WTC11 (cell line): ENCODE results near the gene UBC. TPM values are rescaled to one million over a fixed set of nuclear protein-coding genes. Genes with fewer than 3 reads are reported as not detected.

ENCODE experiments used
- ATAC-seq: fragments of 200-7000 bp; cut with Tn5 transposase; 2 replicates; pipeline ENCODE4 v1.10.0; 2021; ENCODE audit warnings: mild to moderate bottlenecking, moderate library complexity
- CTCF ChIA-PET: fragments of 300-600 bp; sonication (Branson Sonifier 250); formaldehyde crosslinking; loops from one replicate; lab custom pipeline; 2021; ENCODE audit warnings: antibody characterized with exemption; lab: Charles Lee
- POLR2A ChIA-PET: fragments of 350-600 bp; sonication (Branson Sonifier 250); formaldehyde crosslinking; loops from one replicate; lab custom pipeline; 2021; ENCODE audit warnings: antibody characterized with exemption; lab: Charles Lee
- DNase-seq: peaks from one replicate; pipeline ENCODE4 v3.0.0; 2021; ENCODE audit warnings: low spot score
- H3K27ac Mint-ChIP-seq: 2 replicates; pipeline ENCODE4 v1.8.0; 2021; ENCODE audit warnings: mixed read lengths
- H3K27me3 Mint-ChIP-seq: 2 replicates; pipeline ENCODE4 v1.8.0; 2021; ENCODE audit warnings: low read depth, mild to moderate bottlenecking, moderate library complexity, mixed read lengths
- H3K36me3 Mint-ChIP-seq: 2 replicates; pipeline ENCODE4 v1.8.0; 2021; ENCODE audit warnings: mixed read lengths
- H3K4me1 Mint-ChIP-seq: 2 replicates; pipeline ENCODE4 v1.8.0; 2022; ENCODE audit warnings: mixed read lengths
- H3K4me3 Mint-ChIP-seq: 2 replicates; pipeline ENCODE4 v1.8.0; 2021; ENCODE audit warnings: mild to moderate bottlenecking, moderate library complexity, mixed read lengths
- H3K9me3 Mint-ChIP-seq: 2 replicates; pipeline ENCODE4 v1.8.0; 2021; ENCODE audit warnings: mixed read lengths
- CREB1 ChIP-seq: sonication (generic); formaldehyde crosslinking; IDR thresholded peaks from 2 replicates; pipeline ENCODE4 v1.8.0; 2023; ENCODE audit warnings: mild to moderate bottlenecking, missing genetic modification reagents
- CREM ChIP-seq: sonication (generic); formaldehyde crosslinking; IDR thresholded peaks from 2 replicates; pipeline ENCODE4 v1.8.1; 2022; ENCODE audit warnings: mild to moderate bottlenecking, missing genetic modification reagents, moderate library complexity
- ELF4 ChIP-seq: sonication (generic); formaldehyde crosslinking; IDR thresholded peaks from 2 replicates; pipeline ENCODE4 v1.8.1; 2022; ENCODE audit warnings: low read depth, mild to moderate bottlenecking, moderate library complexity, missing genetic modification reagents
- ETV6 ChIP-seq: sonication (generic); formaldehyde crosslinking; IDR thresholded peaks from 2 replicates; pipeline ENCODE4 v1.8.1; 2022; ENCODE audit warnings: mild to moderate bottlenecking, missing genetic modification reagents
- FOXP1 ChIP-seq: sonication (generic); formaldehyde crosslinking; IDR thresholded peaks from 2 replicates; pipeline ENCODE4 v1.8.0; 2022; ENCODE audit warnings: missing genetic modification reagents, mild to moderate bottlenecking, moderate library complexity, borderline replicate concordance
- GABPB1 ChIP-seq: sonication (generic); formaldehyde crosslinking; IDR thresholded peaks from 2 replicates; pipeline ENCODE4 v1.8.1; 2023; ENCODE audit warnings: mild to moderate bottlenecking, missing genetic modification reagents
- GRHL2 ChIP-seq: fragments of 250-450 bp; sonication (Bioruptor Pico); IDR thresholded peaks from 2 replicates; pipeline ENCODE4 v1.8.0; 2022; ENCODE audit warnings: mild to moderate bottlenecking, moderate library complexity; ENCODE audit not compliant: insufficient replicate concordance, severe bottlenecking
- IRF2 ChIP-seq: sonication (generic); formaldehyde crosslinking; IDR thresholded peaks from 2 replicates; pipeline ENCODE4 v1.8.0; 2022; ENCODE audit warnings: low read depth, missing genetic modification reagents, borderline replicate concordance
- NFATC4 ChIP-seq: fragments of 250-450 bp; sonication (Bioruptor Pico); IDR thresholded peaks from 2 replicates; pipeline ENCODE4 v1.9.0; 2021; ENCODE audit warnings: mild to moderate bottlenecking
- NFE2L1 ChIP-seq: sonication (generic); formaldehyde crosslinking; IDR thresholded peaks from 2 replicates; pipeline ENCODE4 v1.8.1; 2023; ENCODE audit warnings: missing genetic modification reagents
- NR1H2 ChIP-seq: sonication (generic); formaldehyde crosslinking; IDR thresholded peaks from 2 replicates; pipeline ENCODE4 v1.9.0; 2021; ENCODE audit warnings: mild to moderate bottlenecking, moderate library complexity, missing genetic modification reagents
- TEAD4 ChIP-seq: sonication (generic); formaldehyde crosslinking; IDR thresholded peaks from 2 replicates; pipeline ENCODE4 v1.8.0; 2022; ENCODE audit warnings: mild to moderate bottlenecking, missing genetic modification reagents
- ZNF121 ChIP-seq: sonication (generic); formaldehyde crosslinking; IDR thresholded peaks from 2 replicates; pipeline ENCODE4 v1.8.0; 2023; ENCODE audit warnings: missing genetic modification reagents
- ZNF138 ChIP-seq: sonication (generic); formaldehyde crosslinking; conservative IDR thresholded peaks from 2 replicates; pipeline ENCODE4 v1.8.1; 2022; ENCODE audit warnings: mild to moderate bottlenecking, moderate library complexity, missing genetic modification reagents
- ZNF317 ChIP-seq: sonication (generic); formaldehyde crosslinking; IDR thresholded peaks from 2 replicates; pipeline ENCODE4 v1.8.1; 2023; ENCODE audit warnings: low read depth, mild to moderate bottlenecking, moderate library complexity, missing genetic modification reagents, borderline replicate concordance
- ZNF396 ChIP-seq: fragments of 250-450 bp; sonication (Bioruptor Pico); IDR thresholded peaks from 2 replicates; pipeline ENCODE4 v1.8.0; 2021; ENCODE audit warnings: mild to moderate bottlenecking, moderate library complexity, borderline replicate concordance
- total RNA-seq: library from RNA; stranded (reverse); gene quantifications from 3 replicates; pipeline ENCODE4 v1.2.3, GENCODE V29; 2021
- TF ChIP-seq, protein P1 (sequence below): sonication (generic); formaldehyde crosslinking; IDR thresholded peaks from 2 replicates; pipeline ENCODE4 v1.8.1; 2022; ENCODE audit warnings: missing genetic modification reagents, borderline replicate concordance
- TF ChIP-seq, protein P2 (sequence below): sonication (generic); formaldehyde crosslinking; IDR thresholded peaks from 2 replicates; pipeline ENCODE4 v1.8.0; 2022; ENCODE audit warnings: mild to moderate bottlenecking, missing genetic modification reagents
- TF ChIP-seq, protein P3 (sequence below): sonication (generic); formaldehyde crosslinking; IDR thresholded peaks from 2 replicates; pipeline ENCODE4 v1.8.1; 2022; ENCODE audit warnings: mild to moderate bottlenecking, moderate library complexity, missing genetic modification reagents
- TF ChIP-seq, protein P4 (sequence below): fragments of 200-600 bp; IDR thresholded peaks from 2 replicates; pipeline ENCODE4 v1.8.0; 2022; ENCODE audit warnings: antibody characterized with exemption
- TF ChIP-seq, protein P5 (sequence below): sonication (generic); formaldehyde crosslinking; IDR thresholded peaks from 2 replicates; pipeline ENCODE4 v1.8.0; 2022; ENCODE audit warnings: missing genetic modification reagents
- TF ChIP-seq, protein P6 (sequence below): sonication (generic); formaldehyde crosslinking; IDR thresholded peaks from 2 replicates; pipeline ENCODE4 v1.8.0; 2022; ENCODE audit warnings: mild to moderate bottlenecking, missing genetic modification reagents
- TF ChIP-seq, protein P7 (sequence below): sonication (generic); formaldehyde crosslinking; IDR thresholded peaks from 2 replicates; pipeline ENCODE4 v1.8.1; 2023; ENCODE audit warnings: mild to moderate bottlenecking, missing genetic modification reagents, moderate library complexity
- TF ChIP-seq, protein P8 (sequence below): sonication (generic); formaldehyde crosslinking; conservative IDR thresholded peaks from 2 replicates; pipeline ENCODE4 v1.8.1; 2022; ENCODE audit warnings: mild to moderate bottlenecking, missing genetic modification reagents

UBC gene
- total RNA-seq, 1 experiment from 2014 or later = 530 TPM

DNA sequence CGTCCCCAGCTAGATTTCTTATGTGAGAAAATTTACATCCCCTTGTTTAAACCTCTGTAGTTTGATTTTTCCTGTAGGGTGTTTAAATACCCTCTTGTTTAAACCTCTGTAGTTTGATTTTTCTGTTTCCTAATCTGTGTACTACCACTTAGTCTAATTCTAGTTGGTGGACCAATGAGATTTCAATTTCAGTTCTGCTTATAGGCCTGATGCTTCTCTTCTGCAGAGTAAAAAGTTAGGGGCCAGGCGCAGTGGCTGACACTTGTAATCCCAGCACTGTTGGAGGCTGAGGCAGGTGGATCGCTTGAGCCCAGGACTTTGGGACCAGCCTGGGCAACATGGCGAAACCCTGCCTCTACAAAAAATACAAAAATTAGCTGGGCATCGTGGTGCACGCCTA, 11.5 kb downstream of the UBC start:
- DNase-seq = no peak
- H3K9me3 Mint-ChIP-seq = peaks cover 3% of the 10 kb centered on the region; the same call in 1 of the 2 replicates
- ATAC-seq = no peak
- ChIA-PET POLR2A (no interaction called here), CTCF (interaction anchor here (0.6 to 0.7 kb wide), 3 partner anchors 57 to 130 kb away, joined by 3 to 5 read pairs (median 3); no protein-coding TSS in a partner anchor)
- no peak overlapping the region for H3K27ac Mint-ChIP-seq
- H3K36me3 Mint-ChIP-seq = no peaks in the 10 kb centered on the region
- H3K27me3 Mint-ChIP-seq = no peaks in the 10 kb centered on the region
- H3K4me1 Mint-ChIP-seq = peaks cover 24% of the 10 kb centered on the region
- no peak overlapping the region for H3K4me3 Mint-ChIP-seq
- TF ChIP-seq GRHL2 (CRISPR knock-in tag) (no peak), NR1H2 (CRISPR knock-in tag) (no peak), CREB1 (CRISPR knock-in tag) (no peak), CREM (CRISPR knock-in tag) (no peak), IRF2 (CRISPR knock-in tag) (no peak), ZNF138 (CRISPR knock-in tag) (no peak), ELF4 (no peak), ZNF396 (CRISPR knock-in tag) (no peak), GABPB1 (no peak), FOXP1 (CRISPR knock-in tag) (no peak)
- TF ChIP-seq, protein P1, sequence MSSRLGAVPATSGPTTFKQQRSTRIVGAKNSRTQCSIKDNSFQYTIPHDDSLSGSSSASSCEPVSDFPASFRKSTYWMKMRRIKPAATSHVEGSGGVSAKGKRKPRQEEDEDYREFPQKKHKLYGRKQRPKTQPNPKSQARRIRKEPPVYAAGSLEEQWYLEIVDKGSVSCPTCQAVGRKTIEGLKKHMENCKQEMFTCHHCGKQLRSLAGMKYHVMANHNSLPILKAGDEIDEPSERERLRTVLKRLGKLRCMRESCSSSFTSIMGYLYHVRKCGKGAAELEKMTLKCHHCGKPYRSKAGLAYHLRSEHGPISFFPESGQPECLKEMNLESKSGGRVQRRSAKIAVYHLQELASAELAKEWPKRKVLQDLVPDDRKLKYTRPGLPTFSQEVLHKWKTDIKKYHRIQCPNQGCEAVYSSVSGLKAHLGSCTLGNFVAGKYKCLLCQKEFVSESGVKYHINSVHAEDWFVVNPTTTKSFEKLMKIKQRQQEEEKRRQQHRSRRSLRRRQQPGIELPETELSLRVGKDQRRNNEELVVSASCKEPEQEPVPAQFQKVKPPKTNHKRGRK (CRISPR knock-in tag) = no peak
- TF ChIP-seq, protein P2, sequence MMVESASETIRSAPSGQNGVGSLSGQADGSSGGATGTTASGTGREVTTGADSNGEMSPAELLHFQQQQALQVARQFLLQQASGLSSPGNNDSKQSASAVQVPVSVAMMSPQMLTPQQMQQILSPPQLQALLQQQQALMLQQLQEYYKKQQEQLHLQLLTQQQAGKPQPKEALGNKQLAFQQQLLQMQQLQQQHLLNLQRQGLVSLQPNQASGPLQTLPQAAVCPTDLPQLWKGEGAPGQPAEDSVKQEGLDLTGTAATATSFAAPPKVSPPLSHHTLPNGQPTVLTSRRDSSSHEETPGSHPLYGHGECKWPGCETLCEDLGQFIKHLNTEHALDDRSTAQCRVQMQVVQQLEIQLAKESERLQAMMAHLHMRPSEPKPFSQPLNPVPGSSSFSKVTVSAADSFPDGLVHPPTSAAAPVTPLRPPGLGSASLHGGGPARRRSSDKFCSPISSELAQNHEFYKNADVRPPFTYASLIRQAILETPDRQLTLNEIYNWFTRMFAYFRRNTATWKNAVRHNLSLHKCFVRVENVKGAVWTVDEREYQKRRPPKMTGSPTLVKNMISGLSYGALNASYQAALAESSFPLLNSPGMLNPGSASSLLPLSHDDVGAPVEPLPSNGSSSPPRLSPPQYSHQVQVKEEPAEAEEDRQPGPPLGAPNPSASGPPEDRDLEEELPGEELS = no peak
- TF ChIP-seq, protein P3, sequence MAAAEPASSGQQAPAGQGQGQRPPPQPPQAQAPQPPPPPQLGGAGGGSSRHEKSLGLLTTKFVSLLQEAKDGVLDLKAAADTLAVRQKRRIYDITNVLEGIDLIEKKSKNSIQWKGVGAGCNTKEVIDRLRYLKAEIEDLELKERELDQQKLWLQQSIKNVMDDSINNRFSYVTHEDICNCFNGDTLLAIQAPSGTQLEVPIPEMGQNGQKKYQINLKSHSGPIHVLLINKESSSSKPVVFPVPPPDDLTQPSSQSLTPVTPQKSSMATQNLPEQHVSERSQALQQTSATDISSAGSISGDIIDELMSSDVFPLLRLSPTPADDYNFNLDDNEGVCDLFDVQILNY (CRISPR knock-in tag) = no peak
- TF ChIP-seq, protein P4, sequence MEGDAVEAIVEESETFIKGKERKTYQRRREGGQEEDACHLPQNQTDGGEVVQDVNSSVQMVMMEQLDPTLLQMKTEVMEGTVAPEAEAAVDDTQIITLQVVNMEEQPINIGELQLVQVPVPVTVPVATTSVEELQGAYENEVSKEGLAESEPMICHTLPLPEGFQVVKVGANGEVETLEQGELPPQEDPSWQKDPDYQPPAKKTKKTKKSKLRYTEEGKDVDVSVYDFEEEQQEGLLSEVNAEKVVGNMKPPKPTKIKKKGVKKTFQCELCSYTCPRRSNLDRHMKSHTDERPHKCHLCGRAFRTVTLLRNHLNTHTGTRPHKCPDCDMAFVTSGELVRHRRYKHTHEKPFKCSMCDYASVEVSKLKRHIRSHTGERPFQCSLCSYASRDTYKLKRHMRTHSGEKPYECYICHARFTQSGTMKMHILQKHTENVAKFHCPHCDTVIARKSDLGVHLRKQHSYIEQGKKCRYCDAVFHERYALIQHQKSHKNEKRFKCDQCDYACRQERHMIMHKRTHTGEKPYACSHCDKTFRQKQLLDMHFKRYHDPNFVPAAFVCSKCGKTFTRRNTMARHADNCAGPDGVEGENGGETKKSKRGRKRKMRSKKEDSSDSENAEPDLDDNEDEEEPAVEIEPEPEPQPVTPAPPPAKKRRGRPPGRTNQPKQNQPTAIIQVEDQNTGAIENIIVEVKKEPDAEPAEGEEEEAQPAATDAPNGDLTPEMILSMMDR = no peak

DNA sequence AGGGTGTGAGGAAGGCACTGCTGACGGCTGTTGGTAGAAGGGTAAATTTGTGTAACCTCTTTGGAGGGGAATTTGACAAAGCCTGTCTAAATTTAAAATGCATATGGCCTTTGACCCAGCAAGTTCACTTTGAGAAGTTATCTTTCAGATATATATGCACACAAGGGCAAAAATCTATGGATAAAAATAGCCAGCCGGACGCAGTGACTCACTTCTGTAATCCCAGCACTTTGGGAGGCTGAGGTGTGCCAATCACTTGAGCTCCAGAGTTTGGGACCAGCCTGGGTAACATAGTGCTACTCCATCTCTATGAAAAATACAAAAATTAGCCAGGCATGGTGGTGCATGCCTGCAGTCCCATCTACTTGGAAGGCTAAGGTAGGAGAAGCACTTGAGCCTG, 13.4 kb downstream of the UBC start:
- ChIA-PET CTCF (interaction anchor here (0.7 to 1.6 kb wide), 4 partner anchors 43 to 344 kb away, joined by 3 to 17 read pairs (median 4); no protein-coding TSS in a partner anchor), POLR2A (interaction anchor here (0.6 to 1.0 kb wide), 3 partner anchors 14 to 1225 kb away, joined by 3 read pairs; partner anchors contain the start of gene UBC)
- no peak overlapping the region for H3K4me3 Mint-ChIP-seq
- DNase-seq (no peak), ATAC-seq (no peak)
- no peaks in the 10 kb centered on the region for H3K36me3 Mint-ChIP-seq
- peaks cover 20% of the 10 kb centered on the region for H3K4me1 Mint-ChIP-seq
- peaks cover 8% of the 10 kb centered on the region for H3K9me3 Mint-ChIP-seq
- no peak overlapping the region for H3K27ac Mint-ChIP-seq
- no peaks in the 10 kb centered on the region for H3K27me3 Mint-ChIP-seq
- TF ChIP-seq TEAD4 (CRISPR knock-in tag) = no peak
- TF ChIP-seq ZNF121 (CRISPR knock-in tag) = no peak
- TF ChIP-seq NFATC4 = no peak
- TF ChIP-seq ZNF317 (CRISPR knock-in tag) = no peak
- TF ChIP-seq, protein P5, sequence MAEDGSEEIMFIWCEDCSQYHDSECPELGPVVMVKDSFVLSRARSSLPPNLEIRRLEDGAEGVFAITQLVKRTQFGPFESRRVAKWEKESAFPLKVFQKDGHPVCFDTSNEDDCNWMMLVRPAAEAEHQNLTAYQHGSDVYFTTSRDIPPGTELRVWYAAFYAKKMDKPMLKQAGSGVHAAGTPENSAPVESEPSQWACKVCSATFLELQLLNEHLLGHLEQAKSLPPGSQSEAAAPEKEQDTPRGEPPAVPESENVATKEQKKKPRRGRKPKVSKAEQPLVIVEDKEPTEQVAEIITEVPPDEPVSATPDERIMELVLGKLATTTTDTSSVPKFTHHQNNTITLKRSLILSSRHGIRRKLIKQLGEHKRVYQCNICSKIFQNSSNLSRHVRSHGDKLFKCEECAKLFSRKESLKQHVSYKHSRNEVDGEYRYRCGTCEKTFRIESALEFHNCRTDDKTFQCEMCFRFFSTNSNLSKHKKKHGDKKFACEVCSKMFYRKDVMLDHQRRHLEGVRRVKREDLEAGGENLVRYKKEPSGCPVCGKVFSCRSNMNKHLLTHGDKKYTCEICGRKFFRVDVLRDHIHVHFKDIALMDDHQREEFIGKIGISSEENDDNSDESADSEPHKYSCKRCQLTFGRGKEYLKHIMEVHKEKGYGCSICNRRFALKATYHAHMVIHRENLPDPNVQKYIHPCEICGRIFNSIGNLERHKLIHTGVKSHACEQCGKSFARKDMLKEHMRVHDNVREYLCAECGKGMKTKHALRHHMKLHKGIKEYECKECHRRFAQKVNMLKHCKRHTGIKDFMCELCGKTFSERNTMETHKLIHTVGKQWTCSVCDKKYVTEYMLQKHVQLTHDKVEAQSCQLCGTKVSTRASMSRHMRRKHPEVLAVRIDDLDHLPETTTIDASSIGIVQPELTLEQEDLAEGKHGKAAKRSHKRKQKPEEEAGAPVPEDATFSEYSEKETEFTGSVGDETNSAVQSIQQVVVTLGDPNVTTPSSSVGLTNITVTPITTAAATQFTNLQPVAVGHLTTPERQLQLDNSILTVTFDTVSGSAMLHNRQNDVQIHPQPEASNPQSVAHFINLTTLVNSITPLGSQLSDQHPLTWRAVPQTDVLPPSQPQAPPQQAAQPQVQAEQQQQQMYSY = no peak
- TF ChIP-seq, protein P6, sequence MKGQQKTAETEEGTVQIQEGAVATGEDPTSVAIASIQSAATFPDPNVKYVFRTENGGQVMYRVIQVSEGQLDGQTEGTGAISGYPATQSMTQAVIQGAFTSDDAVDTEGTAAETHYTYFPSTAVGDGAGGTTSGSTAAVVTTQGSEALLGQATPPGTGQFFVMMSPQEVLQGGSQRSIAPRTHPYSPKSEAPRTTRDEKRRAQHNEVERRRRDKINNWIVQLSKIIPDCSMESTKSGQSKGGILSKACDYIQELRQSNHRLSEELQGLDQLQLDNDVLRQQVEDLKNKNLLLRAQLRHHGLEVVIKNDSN (CRISPR knock-in tag) = no peak
- TF ChIP-seq, protein P7, sequence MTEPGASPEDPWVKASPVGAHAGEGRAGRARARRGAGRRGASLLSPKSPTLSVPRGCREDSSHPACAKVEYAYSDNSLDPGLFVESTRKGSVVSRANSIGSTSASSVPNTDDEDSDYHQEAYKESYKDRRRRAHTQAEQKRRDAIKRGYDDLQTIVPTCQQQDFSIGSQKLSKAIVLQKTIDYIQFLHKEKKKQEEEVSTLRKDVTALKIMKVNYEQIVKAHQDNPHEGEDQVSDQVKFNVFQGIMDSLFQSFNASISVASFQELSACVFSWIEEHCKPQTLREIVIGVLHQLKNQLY (CRISPR knock-in tag) = no peak
- TF ChIP-seq ETV6 (CRISPR knock-in tag) = no peak
- no peak for TF ChIP-seq NFE2L1 (CRISPR knock-in tag)
- TF ChIP-seq, protein P8, sequence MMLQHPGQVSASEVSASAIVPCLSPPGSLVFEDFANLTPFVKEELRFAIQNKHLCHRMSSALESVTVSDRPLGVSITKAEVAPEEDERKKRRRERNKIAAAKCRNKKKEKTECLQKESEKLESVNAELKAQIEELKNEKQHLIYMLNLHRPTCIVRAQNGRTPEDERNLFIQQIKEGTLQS (CRISPR knock-in tag) = no peak
